HG02885 (cell line): ENCODE results near the gene ANKDD1A.

Experiments
- ATAC-seq: cut with Tn5 transposase; IDR thresholded peaks from one replicate; pipeline ENCODE4 v1.9.1; 2021; ENCODE audit warnings: mild to moderate bottlenecking; ENCODE audit not compliant: unreplicated experiment, poor library complexity

The ANKDD1A gene

GRCh38 chr15:64917211-64917610 is 5.5 kb downstream of the ANKDD1A start:
- no peak for ATAC-seq

GRCh38 chr15:64919721-64920120 is 8.0 kb downstream of the ANKDD1A start:
- no peak for ATAC-seq

GRCh38 chr15:64921711-64922110 is 10.0 kb downstream of the ANKDD1A start:
- no peak for ATAC-seq

- ATAC-seq, result no peak
Observed at GRCh38 chr15:64923546-64923945, 11.8 kb downstream of the ANKDD1A start.

- no peak for ATAC-seq
Observed at GRCh38 chr15:64925335-64926330, 13.9 kb downstream of the ANKDD1A start.

GRCh38 chr15:64926661-64927060 is 15.0 kb downstream of the ANKDD1A start:
- ATAC-seq, result no peak

- ATAC-seq, result no peak
Observed at GRCh38 chr15:64928626-64929220, 17.0 kb downstream of the ANKDD1A start.

- peak; percentile 74 for ATAC-seq
Observed at GRCh38 chr15:64930019-64930652, 18.4 kb downstream of the ANKDD1A start.

- no peak for ATAC-seq
Observed at GRCh38 chr15:64930778-64931371, 19.2 kb downstream of the ANKDD1A start.

GRCh38 chr15:64931381-64931780 is 19.7 kb downstream of the ANKDD1A start:
- ATAC-seq, result no peak

GRCh38 chr15:64934023-64934422 is 22.3 kb downstream of the ANKDD1A start:
- ATAC-seq, result no peak

GRCh38 chr15:64938192-64938591 is 26.5 kb downstream of the ANKDD1A start:
- ATAC-seq, result no peak

GRCh38 chr15:64942356-64942755 is 30.7 kb downstream of the ANKDD1A start:
- no peak for ATAC-seq

GRCh38 chr15:64943512-64944225 is 32.0 kb downstream of the ANKDD1A start:
- no peak for ATAC-seq

- ATAC-seq, result no peak
Observed at GRCh38 chr15:64944961-64945360, 33.3 kb downstream of the ANKDD1A start.

GRCh38 chr15:64947211-64947610 is 35.5 kb downstream of the ANKDD1A start:
- ATAC-seq, result no peak

- ATAC-seq, result no peak
Observed at GRCh38 chr15:64948916-64949315, 37.2 kb downstream of the ANKDD1A start.

GRCh38 chr15:64949383-64950186 is 37.9 kb downstream of the ANKDD1A start:
- ATAC-seq, result no peak

GRCh38 chr15:64950888-64951287 is 39.2 kb downstream of the ANKDD1A start:
- ATAC-seq, result no peak
